ENCODE measurements around the gene IPO13. TPM values are rescaled to one million over a fixed set of nuclear protein-coding genes. Genes with fewer than 3 reads are reported as not detected.

Gene IPO13
- total and polyA plus RNA-seq, 10 of the 15 experiments (the other 5 are each of a cell fraction or from before 2014, with no cell fraction given): 7.1 to 26.6 (median 15.9) TPM

DNA sequence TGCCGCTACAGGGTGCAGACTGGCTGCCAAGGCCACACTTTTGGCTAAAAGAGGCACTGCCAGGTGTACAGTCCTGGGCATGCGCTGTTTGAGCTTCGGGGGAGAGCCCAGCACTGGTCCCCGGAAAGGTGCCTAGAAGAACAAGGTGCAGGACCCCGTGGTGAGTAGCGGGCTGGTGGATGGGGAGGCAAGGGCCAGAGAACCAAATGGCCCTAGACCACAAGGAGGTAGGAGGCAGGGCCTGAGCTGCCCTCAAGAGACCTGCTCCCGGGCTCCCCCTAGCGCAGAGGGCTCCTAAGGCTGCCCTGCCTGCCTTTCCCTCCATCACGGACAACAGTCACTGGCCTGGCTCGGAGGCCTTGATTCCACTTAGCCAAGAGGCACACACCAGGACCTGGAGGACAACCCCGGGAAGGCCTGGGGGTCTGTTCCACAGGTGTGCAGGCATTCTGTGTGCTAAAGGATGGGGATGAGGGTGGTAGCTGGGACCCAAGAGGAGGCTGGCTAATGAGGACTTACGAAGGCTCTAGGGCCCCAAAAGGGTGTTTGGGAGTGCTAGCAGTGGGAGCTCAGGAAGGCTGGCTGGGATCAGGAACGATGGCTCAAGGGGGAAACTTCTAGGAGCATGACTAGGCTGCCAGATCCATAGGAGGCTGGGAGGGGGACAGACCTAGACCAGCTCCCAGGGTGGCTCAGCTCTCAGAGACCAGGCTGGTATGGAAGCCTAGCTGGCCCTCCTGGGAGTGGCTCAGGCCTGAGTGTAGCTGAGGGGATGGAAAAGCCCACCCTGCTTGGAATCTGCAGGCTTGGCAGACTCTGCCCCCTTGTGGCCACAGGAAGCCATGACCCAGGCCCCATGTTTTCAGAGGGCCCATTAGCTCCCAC lies 12.4 kb upstream of the IPO13 start (continued):
- TF ChIP-seq KLF5 (IDR thresholded peaks at IDR 0.05; ENCODE audit: partially characterized antibody) (no peak), ZNF622 (IDR thresholded peaks at IDR 0.05) (no peak), ZNF274 (IDR thresholded peaks at IDR 0.05; ENCODE audit: insufficient read depth, insufficient read length) (no peak), TBL1XR1 (IDR thresholded peaks at IDR 0.05; ENCODE audit: low read depth, low read length) (no peak), BHLHE40 (IDR thresholded peaks at IDR 0.05; ENCODE audit: borderline replicate concordance in 1 of 2, low read depth in 2 of 2, low read length in 1 of 2) (no peak), SMAD1 (IDR thresholded peaks at IDR 0.05; ENCODE audit: low read depth, partially characterized antibody) (no peak), POLR2AphosphoS2 (IDR thresholded peaks at IDR 0.05; ENCODE audit: low read depth, low read length) (no peak), RAD21 (IDR thresholded peaks at IDR 0.05; ENCODE audit: insufficient read depth, low read depth, low read length) (peak; percentile 80), PML (IDR thresholded peaks at IDR 0.05; ENCODE audit: low read length) (no peak), SRF (IDR thresholded peaks at IDR 0.05; ENCODE audit: low read depth in 2 of 2, low read length in 2 of 2) (no peak), LARP7 (IDR thresholded peaks at IDR 0.05) (no peak), RFX5 (IDR thresholded peaks at IDR 0.05; ENCODE audit: low read depth, low read length) (no peak), WRNIP1 (IDR thresholded peaks at IDR 0.05; ENCODE audit: borderline replicate concordance, low read depth, low read length) (no peak), EED (IDR thresholded peaks at IDR 0.05; ENCODE audit: low read depth) (peak; percentile 27; the same call in 1 of the 2 replicates), MTA3 (IDR thresholded peaks at IDR 0.05; ENCODE audit: borderline replicate concordance, low read length) (no peak), YBX1 (IDR thresholded peaks at IDR 0.05) (no peak), SREBF1 (IDR thresholded peaks at IDR 0.05; ENCODE audit: low read length) (no peak), IKZF2 (IDR thresholded peaks at IDR 0.05) (no peak), CBX3 (IDR thresholded peaks at IDR 0.05; ENCODE audit: borderline replicate concordance, low read depth) (no peak), GATAD2B (conservative IDR thresholded peaks at IDR 0.05; ENCODE audit: low read depth) (no peak), MXI1 (IDR thresholded peaks at IDR 0.05; ENCODE audit: low read depth, low read length) (no peak)
- TF ChIP-seq, protein P1, sequence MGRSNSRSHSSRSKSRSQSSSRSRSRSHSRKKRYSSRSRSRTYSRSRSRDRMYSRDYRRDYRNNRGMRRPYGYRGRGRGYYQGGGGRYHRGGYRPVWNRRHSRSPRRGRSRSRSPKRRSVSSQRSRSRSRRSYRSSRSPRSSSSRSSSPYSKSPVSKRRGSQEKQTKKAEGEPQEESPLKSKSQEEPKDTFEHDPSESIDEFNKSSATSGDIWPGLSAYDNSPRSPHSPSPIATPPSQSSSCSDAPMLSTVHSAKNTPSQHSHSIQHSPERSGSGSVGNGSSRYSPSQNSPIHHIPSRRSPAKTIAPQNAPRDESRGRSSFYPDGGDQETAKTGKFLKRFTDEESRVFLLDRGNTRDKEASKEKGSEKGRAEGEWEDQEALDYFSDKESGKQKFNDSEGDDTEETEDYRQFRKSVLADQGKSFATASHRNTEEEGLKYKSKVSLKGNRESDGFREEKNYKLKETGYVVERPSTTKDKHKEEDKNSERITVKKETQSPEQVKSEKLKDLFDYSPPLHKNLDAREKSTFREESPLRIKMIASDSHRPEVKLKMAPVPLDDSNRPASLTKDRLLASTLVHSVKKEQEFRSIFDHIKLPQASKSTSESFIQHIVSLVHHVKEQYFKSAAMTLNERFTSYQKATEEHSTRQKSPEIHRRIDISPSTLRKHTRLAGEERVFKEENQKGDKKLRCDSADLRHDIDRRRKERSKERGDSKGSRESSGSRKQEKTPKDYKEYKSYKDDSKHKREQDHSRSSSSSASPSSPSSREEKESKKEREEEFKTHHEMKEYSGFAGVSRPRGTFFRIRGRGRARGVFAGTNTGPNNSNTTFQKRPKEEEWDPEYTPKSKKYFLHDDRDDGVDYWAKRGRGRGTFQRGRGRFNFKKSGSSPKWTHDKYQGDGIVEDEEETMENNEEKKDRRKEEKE (IDR thresholded peaks at IDR 0.05): no peak
- TF ChIP-seq, protein P2, sequence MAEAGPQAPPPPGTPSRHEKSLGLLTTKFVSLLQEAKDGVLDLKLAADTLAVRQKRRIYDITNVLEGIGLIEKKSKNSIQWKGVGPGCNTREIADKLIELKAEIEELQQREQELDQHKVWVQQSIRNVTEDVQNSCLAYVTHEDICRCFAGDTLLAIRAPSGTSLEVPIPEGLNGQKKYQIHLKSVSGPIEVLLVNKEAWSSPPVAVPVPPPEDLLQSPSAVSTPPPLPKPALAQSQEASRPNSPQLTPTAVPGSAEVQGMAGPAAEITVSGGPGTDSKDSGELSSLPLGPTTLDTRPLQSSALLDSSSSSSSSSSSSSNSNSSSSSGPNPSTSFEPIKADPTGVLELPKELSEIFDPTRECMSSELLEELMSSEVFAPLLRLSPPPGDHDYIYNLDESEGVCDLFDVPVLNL (IDR thresholded peaks at IDR 0.05; ENCODE audit: low read depth, low read length): no peak
- TF ChIP-seq, protein P3, sequence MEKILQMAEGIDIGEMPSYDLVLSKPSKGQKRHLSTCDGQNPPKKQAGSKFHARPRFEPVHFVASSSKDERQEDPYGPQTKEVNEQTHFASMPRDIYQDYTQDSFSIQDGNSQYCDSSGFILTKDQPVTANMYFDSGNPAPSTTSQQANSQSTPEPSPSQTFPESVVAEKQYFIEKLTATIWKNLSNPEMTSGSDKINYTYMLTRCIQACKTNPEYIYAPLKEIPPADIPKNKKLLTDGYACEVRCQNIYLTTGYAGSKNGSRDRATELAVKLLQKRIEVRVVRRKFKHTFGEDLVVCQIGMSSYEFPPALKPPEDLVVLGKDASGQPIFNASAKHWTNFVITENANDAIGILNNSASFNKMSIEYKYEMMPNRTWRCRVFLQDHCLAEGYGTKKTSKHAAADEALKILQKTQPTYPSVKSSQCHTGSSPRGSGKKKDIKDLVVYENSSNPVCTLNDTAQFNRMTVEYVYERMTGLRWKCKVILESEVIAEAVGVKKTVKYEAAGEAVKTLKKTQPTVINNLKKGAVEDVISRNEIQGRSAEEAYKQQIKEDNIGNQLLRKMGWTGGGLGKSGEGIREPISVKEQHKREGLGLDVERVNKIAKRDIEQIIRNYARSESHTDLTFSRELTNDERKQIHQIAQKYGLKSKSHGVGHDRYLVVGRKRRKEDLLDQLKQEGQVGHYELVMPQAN (conservative IDR thresholded peaks at IDR 0.05): no peak

All from GM12878 (cell line).